GM12878 (cell line): ENCODE results near the gene NEGR1. TPM values are rescaled to one million over a fixed set of nuclear protein-coding genes. Genes with fewer than 3 reads are reported as not detected.

Experiments
- ATAC-seq: fragments of 200-7000 bp; cut with Tn5 transposase; 3 replicates; pipeline ENCODE4 v1.9.1; 2020; ENCODE audit warnings: mild to moderate bottlenecking, moderate library complexity
- BruUV-seq: library from RNA; stranded (reverse); fragments of 400-500 nt; replicated peaks from 2 replicates; lab custom pipeline; 2021; lab: Mats Ljungman, UMichigan
- CTCF ChIA-PET: fragments of 300-600 bp; sonication (Branson Sonifier 250); formaldehyde crosslinking; extraction: SDS; loops from one replicate; lab custom pipeline; 2021; ENCODE audit warnings: inconsistent platforms; lab: Yijun Ruan, JAX
- POLR2A ChIA-PET: fragments of 350-600 bp; formaldehyde crosslinking; extraction: SDS; loops from one replicate; lab custom pipeline; 2021; ENCODE audit warnings: inconsistent platforms; lab: Charles Lee
- RAD21 ChIA-PET: fragments of 300-600 bp; sonication (Branson Sonifier 250); formaldehyde crosslinking; loops from one replicate; lab custom pipeline; 2023; ENCODE audit warnings: antibody characterized with exemption; ENCODE audit not compliant: unreplicated experiment; lab: Charles Lee
- SMC1A ChIA-PET: fragments of 300-600 bp; sonication (Branson Sonifier 250); formaldehyde crosslinking; loops from one replicate; lab custom pipeline; 2023; ENCODE audit not compliant: unreplicated experiment, uncharacterized antibody; lab: Charles Lee
- DNase-seq: peaks from one replicate; pipeline ENCODE4 v3.0.0-alpha.2; 2011; ENCODE audit warnings: low read depth, low spot score
- FAIRE-seq: peaks from 3 replicates; lab custom pipeline; 2011; peaks lifted over from hg19 to GRCh38; lab: Jason Lieb, UNC
- H2AFZ ChIP-seq: 2 replicates; pipeline ENCODE4 v1.6.0; 2011; ENCODE audit warnings: low read depth, low read length, control low read depth; ENCODE audit not compliant: control insufficient read depth
- H3K27ac ChIP-seq: 2 replicates; pipeline ENCODE4 v1.5.1; 2011; ENCODE audit warnings: control low read depth; ENCODE audit not compliant: control insufficient read depth, insufficient read depth
- H3K27me3 ChIP-seq, 2 experiments: replicated peaks in 1 of 2; 2 replicates each; pipeline versions ENCODE4 v1.6.0 to v1.6.1; 2011; ENCODE audit warnings: low read length in 1 of 2; ENCODE audit not compliant: control insufficient read depth in 2 of 2, insufficient read depth in 2 of 2
- H3K36me3 ChIP-seq, 2 experiments: 2 replicates each; pipeline ENCODE4 v1.5.1; 2011; ENCODE audit warnings: low read length in 1 of 2; ENCODE audit not compliant: control insufficient read depth in 2 of 2, insufficient read depth in 2 of 2
- H3K4me1 ChIP-seq: 2 replicates; pipeline ENCODE4 v1.6.1; 2011; ENCODE audit warnings: mild to moderate bottlenecking, low read length, moderate library complexity, mixed read lengths; ENCODE audit not compliant: control insufficient read depth, insufficient read depth
- H3K4me2 ChIP-seq: 2 replicates; pipeline ENCODE4 v1.6.0; 2011; ENCODE audit warnings: control low read depth; ENCODE audit not compliant: control insufficient read depth, insufficient read depth
- H3K4me3 ChIP-seq: fragments of 200-600 bp; sonication (generic); 2 replicates; pipeline ENCODE4 v1.5.1; 2016
- H3K79me2 ChIP-seq: 2 replicates; pipeline ENCODE4 v1.6.0; 2011; ENCODE audit warnings: low read length; ENCODE audit not compliant: control insufficient read depth, insufficient read depth
- H3K9ac ChIP-seq: 2 replicates; pipeline ENCODE4 v1.8.0; 2011; ENCODE audit warnings: low read length, control low read depth, mixed read lengths; ENCODE audit not compliant: control insufficient read depth, insufficient read depth
- H3K9me3 ChIP-seq: replicated peaks from 3 replicates; pipeline ENCODE4 v1.5.1; 2011; ENCODE audit warnings: mild to moderate bottlenecking, low read length; ENCODE audit not compliant: control insufficient read depth, insufficient read depth
- H4K20me1 ChIP-seq: 2 replicates; pipeline ENCODE4 v1.6.0; 2011; ENCODE audit not compliant: control insufficient read depth, insufficient read depth
- ATF3 ChIP-seq: IDR thresholded peaks from 2 replicates; pipeline ENCODE4 v1.6.1; 2011; ENCODE audit warnings: low read depth, mild to moderate bottlenecking, low read length, moderate library complexity, borderline replicate concordance; ENCODE audit errors: extremely low read depth
- ATF7 ChIP-seq: fragments of 450-650 bp; IDR thresholded peaks from 2 replicates; pipeline ENCODE4 v1.6.1; 2016; ENCODE audit warnings: low read depth, mild to moderate bottlenecking
- BCL3 ChIP-seq: IDR thresholded peaks from 2 replicates; pipeline ENCODE4 v1.6.1; 2011; ENCODE audit warnings: borderline replicate concordance, low read depth, mild to moderate bottlenecking, moderate library complexity, low read length; ENCODE audit not compliant: insufficient read depth, poor library complexity, severe bottlenecking
- BHLHE40 ChIP-seq, 2 experiments: fragments of 450-650 bp in 1 of 2; IDR thresholded peaks; 2 replicates each; pipeline ENCODE4 v1.6.1; 2011 to 2017; ENCODE audit warnings: low read depth in 2 of 2, borderline replicate concordance in 1 of 2, improper control_type of control experiment in 1 of 2, low read length in 1 of 2, mild to moderate bottlenecking in 1 of 2
- CEBPZ ChIP-seq: fragments of 150-350 bp; IDR thresholded peaks from 2 replicates; pipeline ENCODE4 v1.6.1; 2016; ENCODE audit warnings: low read depth, low read length
- ESRRA ChIP-seq: IDR thresholded peaks from 2 replicates; pipeline ENCODE4 v1.6.1; 2012; ENCODE audit warnings: mild to moderate bottlenecking, low read length, improper control_type of control experiment
- HSF1 ChIP-seq: fragments of 150-350 bp; IDR thresholded peaks from 2 replicates; pipeline ENCODE4 v1.6.1; 2014; ENCODE audit warnings: mild to moderate bottlenecking, low read depth, low read length
- POU2F2 ChIP-seq: IDR thresholded peaks from 3 replicates; pipeline ENCODE4 v1.6.1; 2011; ENCODE audit warnings: low read depth, mild to moderate bottlenecking, low read length, borderline replicate concordance
- SREBF1 ChIP-seq: IDR thresholded peaks from 2 replicates; pipeline ENCODE4 v1.6.1; 2012; ENCODE audit warnings: mild to moderate bottlenecking, low read length
- SRF ChIP-seq, 2 experiments: IDR thresholded peaks; 2 replicates each; pipeline ENCODE4 v1.6.1; 2011; ENCODE audit warnings: low read depth in 2 of 2, low read length in 2 of 2, mild to moderate bottlenecking in 1 of 2, moderate library complexity in 1 of 2
- STAT3 ChIP-seq: IDR thresholded peaks from 2 replicates; pipeline ENCODE4 v1.6.1; 2011; ENCODE audit warnings: low read depth, low read length, improper control_type of control experiment
- TCF3 ChIP-seq: IDR thresholded peaks from 2 replicates; pipeline ENCODE4 v1.6.1; 2012; ENCODE audit warnings: low read depth, mild to moderate bottlenecking, low read length, borderline replicate concordance; ENCODE audit not compliant: insufficient read depth
- USF2 ChIP-seq: IDR thresholded peaks from 2 replicates; pipeline ENCODE4 v1.6.1; 2011; ENCODE audit warnings: low read depth, low read length, improper control_type of control experiment, borderline replicate concordance
- ZBTB33 ChIP-seq: fragments of 450-650 bp; IDR thresholded peaks from 2 replicates; pipeline ENCODE4 v1.6.1; 2017; ENCODE audit warnings: mild to moderate bottlenecking
- ZNF622 ChIP-seq: fragments of 450-650 bp; IDR thresholded peaks from 2 replicates; pipeline ENCODE4 v1.6.1; 2017; ENCODE audit warnings: mild to moderate bottlenecking, inconsistent platforms
- WGBS: methylation state at CpG from one replicate; pipeline ENCODE4 v1.1.6; 2016; ENCODE audit warnings: low lambda C conversion rate; ENCODE audit not compliant: insufficient replicate concordance, insufficient coverage; ENCODE audit errors: missing lambda C conversion rate; 5-methylcytosine and 5-hydroxymethylcytosine counted together
- in situ Hi-C: fragments of 300-500 bp; cut with MboI; formaldehyde crosslinking; loops from 9 replicates; pipeline ENCODE4 v1.14.3; 2018; ENCODE audit warnings: mixed read lengths
- intact Hi-C: fragments of 100-400 bp; cut with micrococcal nuclease; formaldehyde crosslinking; loops from one replicate; pipeline ENCODE4 v1.14.2; 2022; ENCODE audit not compliant: unreplicated experiment
- polyA plus RNA-seq, 11 experiments: library from polyadenylated mRNA; depleted of rRNA in 4 of 11; unstranded in 6 of 11; stranded (reverse) in 5 of 11; fragments of >200 nt; fragmentation: Nextera tagmentation in 4 of 11; fragmentation: Illumina TruSeq in 1 of 11; extraction: Ambion mirVana in 4 of 11; extraction: Trizol in 1 of 11; gene quantifications; 1 replicate in 1 of 11; 2 replicates in 10 of 11; pipeline versions ENCODE4 v1.2.1 to v1.2.3, GENCODE V29; 2011 to 2016; ENCODE audit warnings: inconsistent platforms in 2 of 11, missing spikeins in 2 of 11, low read depth in 1 of 11
- total RNA-seq, 4 experiments: library from RNA; depleted of rRNA in 3 of 4; stranded (reverse); fragments of >200 nt in 3 of 4; fragmentation: Illumina TruSeq in 1 of 4; extraction: Trizol in 1 of 4; gene quantifications; 2 replicates each; pipeline versions ENCODE4 v1.2.1 to v1.2.3, GENCODE V29; 2013 to 2021

Gene NEGR1
- total and polyA plus RNA-seq, 10 of the 15 experiments (the other 5 are each of a cell fraction or from before 2014, with no cell fraction given) = under 0.01 to 0.03 (median 0.01) TPM; not detected in 7

GRCh38 chr1:71689635-71690034 lies 592.7 kb downstream of the NEGR1 start:
- ChIA-PET RAD21 (no interaction called here), SMC1A (no interaction called here), POLR2A (no interaction called here), CTCF (no interaction called here)
- Histone ChIP-seq H3K36me3 (no peaks in the 10 kb centered on the region), H3K27me3 (no peaks in the 10 kb centered on the region), H3K4me1 (no peaks in the 10 kb centered on the region), H3K4me2 (no peak overlapping the region), H3K9ac (no peak overlapping the region), H3K4me3 (no peak overlapping the region), H3K9me3 (no peaks in the 10 kb centered on the region), H3K79me2 (no peaks in the 10 kb centered on the region), H4K20me1 (no peaks in the 10 kb centered on the region), H3K27ac (no peak overlapping the region), H2AFZ (no peak overlapping the region)
- no peak for FAIRE-seq
- no peak for DNase-seq
- ATAC-seq = no peak
- BruUV-seq = no TSS peak
- in situ Hi-C loops (no loop called here), intact Hi-C loops (no loop called here)
- WGBS = 3% methylated on average over 2 of the region's 2 CpGs
- TF ChIP-seq ZBTB33 (no peak), USF2 (no peak), SRF (IDR thresholded peaks at IDR 0.05; ENCODE audit: low read depth in 2 of 2, low read length in 2 of 2) (no peak), ATF7 (no peak), ZNF622 (no peak), HSF1 (no peak), STAT3 (no peak), POU2F2 (no peak), CEBPZ (no peak), BCL3 (no peak), ATF3 (no peak), SREBF1 (no peak), ESRRA (no peak), BHLHE40 (IDR thresholded peaks at IDR 0.05; ENCODE audit: borderline replicate concordance in 1 of 2, low read depth in 2 of 2, low read length in 1 of 2) (no peak), TCF3 (no peak)
